ENCODE measurements around the gene HOXA5. TPM values are rescaled to one million over a fixed set of nuclear protein-coding genes. Genes with fewer than 3 reads are reported as not detected.

Gene HOXA5
- total RNA-seq, 1 experiment from 2014 or later, result 10.6 TPM

GRCh38 chr7:27119412-27119911, 24.0 kb downstream of the HOXA5 start:
- intact Hi-C loops (cut with micrococcal nuclease; ENCODE audit: unreplicated experiment), result no loop called here
- no peak for DNase-seq
- CTCF ChIA-PET, result interaction anchor here (0.5 to 1.7 kb wide), 3 partner anchors 14 to 256 kb away, joined by 3 to 12 read pairs (median 6); no protein-coding TSS in a partner anchor
- peaks cover 63% of the 10 kb centered on the region for H3K36me3 Mint-ChIP-seq (ENCODE audit: insufficient read depth, unreplicated experiment)
- no peak overlapping the region for H3K4me3 Mint-ChIP-seq (ENCODE audit: low read depth, unreplicated experiment)
- H3K9me3 Mint-ChIP-seq (ENCODE audit: low read depth, unreplicated experiment), result no peaks in the 10 kb centered on the region
- H3K4me1 Mint-ChIP-seq (ENCODE audit: low read depth, unreplicated experiment), result peaks cover 67% of the 10 kb centered on the region
- no TSS peak for BruUV-seq (replicated peaks)
- TF ChIP-seq CTCF (IDR thresholded peaks at IDR 0.05; ENCODE audit: unreplicated experiment), result no peak
- H3K27ac Mint-ChIP-seq (ENCODE audit: unreplicated experiment), result no peak overlapping the region
- no peaks in the 10 kb centered on the region for H3K27me3 Mint-ChIP-seq (ENCODE audit: unreplicated experiment)

DNA sequence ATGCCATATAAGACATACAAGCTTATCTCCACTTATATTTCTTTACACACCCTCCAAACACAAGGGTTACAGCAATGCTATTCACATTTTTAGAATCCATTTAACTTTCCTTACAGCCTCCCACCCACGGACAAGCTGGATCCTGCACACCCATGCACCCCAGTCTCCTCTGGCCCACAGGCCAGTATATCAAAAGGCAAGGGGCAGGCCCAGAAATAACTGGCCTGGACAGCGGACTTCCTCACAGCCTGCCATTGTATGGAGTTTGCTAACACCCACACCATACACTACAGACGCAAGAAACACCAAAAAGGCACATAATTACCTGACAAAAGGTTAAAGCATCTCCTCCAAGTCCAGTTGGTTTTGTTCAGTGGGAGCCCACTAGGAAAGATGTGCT, 24.9 kb downstream of the HOXA5 start:
- intact Hi-C loops (cut with micrococcal nuclease; ENCODE audit: unreplicated experiment), result no loop called here
- CTCF ChIA-PET, result interaction anchor here (0.6 to 2.0 kb wide), 2 partner anchors 20 to 151 kb away, joined by 8 to 9 read pairs; no protein-coding TSS in a partner anchor
- Mint-ChIP-seq H3K9me3 (ENCODE audit: low read depth, unreplicated experiment) (no peaks in the 10 kb centered on the region), H3K27ac (ENCODE audit: unreplicated experiment) (no peak overlapping the region), H3K36me3 (ENCODE audit: insufficient read depth, unreplicated experiment) (peaks cover 62% of the 10 kb centered on the region), H3K4me3 (ENCODE audit: low read depth, unreplicated experiment) (no peak overlapping the region), H3K27me3 (ENCODE audit: unreplicated experiment) (no peaks in the 10 kb centered on the region), H3K4me1 (ENCODE audit: low read depth, unreplicated experiment) (peaks cover 62% of the 10 kb centered on the region)
- TF ChIP-seq CTCF (IDR thresholded peaks at IDR 0.05; ENCODE audit: unreplicated experiment), result no peak
- no peak for DNase-seq
- BruUV-seq (replicated peaks), result no TSS peak

GRCh38 chr7:27117887-27118491, 25.5 kb downstream of the HOXA5 start:
- Mint-ChIP-seq H3K9me3 (ENCODE audit: low read depth, unreplicated experiment) (no peaks in the 10 kb centered on the region), H3K27ac (ENCODE audit: unreplicated experiment) (no peak overlapping the region), H3K36me3 (ENCODE audit: insufficient read depth, unreplicated experiment) (peaks cover 65% of the 10 kb centered on the region), H3K4me3 (ENCODE audit: low read depth, unreplicated experiment) (no peak overlapping the region), H3K4me1 (ENCODE audit: low read depth, unreplicated experiment) (peaks cover 58% of the 10 kb centered on the region), H3K27me3 (ENCODE audit: unreplicated experiment) (no peaks in the 10 kb centered on the region)
- no peak for DNase-seq
- CTCF ChIA-PET, result interaction anchor here (0.6 to 2.0 kb wide), 2 partner anchors 19 to 151 kb away, joined by 8 to 9 read pairs; no protein-coding TSS in a partner anchor
- no peak for TF ChIP-seq CTCF (IDR thresholded peaks at IDR 0.05; ENCODE audit: unreplicated experiment)
- no TSS peak for BruUV-seq (replicated peaks)
- intact Hi-C loops (cut with micrococcal nuclease; ENCODE audit: unreplicated experiment), result no loop called here

DNA sequence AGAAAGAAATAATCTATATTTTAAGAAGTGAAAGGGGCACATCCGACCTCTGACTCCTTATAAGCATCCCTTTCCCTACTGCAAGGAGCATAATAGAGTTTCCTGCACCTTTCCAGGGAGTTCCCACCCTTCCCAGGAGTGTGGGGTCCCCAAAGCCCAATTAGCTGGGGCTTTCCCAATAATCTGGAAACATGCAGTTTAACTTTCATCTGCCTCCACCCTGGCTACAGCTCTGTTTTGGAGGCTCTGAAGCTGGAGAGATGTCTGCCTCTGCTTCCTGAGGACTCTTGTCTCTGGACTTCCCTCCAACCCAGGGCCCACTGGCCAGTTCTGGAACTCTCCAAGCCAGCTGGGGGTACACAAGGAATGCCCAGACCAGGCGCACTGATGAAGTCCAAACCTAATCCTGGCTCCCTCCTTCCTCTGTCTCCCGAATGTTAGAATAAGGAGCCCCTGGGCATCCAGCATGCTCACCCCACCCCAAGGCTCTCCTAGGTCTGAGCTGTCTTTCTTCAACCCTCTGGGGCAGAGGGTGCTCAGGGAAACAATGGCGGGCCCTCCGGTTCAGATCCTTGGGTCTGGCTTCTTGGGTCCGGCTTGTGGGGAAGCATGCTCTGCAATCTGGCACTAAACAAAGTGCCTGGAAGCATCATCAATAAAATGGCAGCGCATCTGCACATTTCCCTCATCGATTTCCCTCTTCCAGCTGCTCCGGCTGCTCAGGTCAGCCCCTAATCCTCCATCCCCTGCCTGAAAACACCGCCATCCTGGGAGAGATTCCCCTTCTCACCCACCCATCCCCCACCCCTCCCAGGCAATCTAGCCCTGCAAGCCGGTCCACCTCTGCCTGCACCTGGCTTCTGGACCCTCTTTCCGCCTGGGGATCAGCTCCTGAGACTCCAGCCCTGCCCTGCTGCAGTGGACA, 26.3 kb downstream of the HOXA5 start:
- H3K4me3 Mint-ChIP-seq (ENCODE audit: low read depth, unreplicated experiment), result no peak overlapping the region
- DNase-seq, result no peak
- no peak overlapping the region for H3K27ac Mint-ChIP-seq (ENCODE audit: unreplicated experiment)
- intact Hi-C loops (cut with micrococcal nuclease; ENCODE audit: unreplicated experiment), result no loop called here
- H3K9me3 Mint-ChIP-seq (ENCODE audit: low read depth, unreplicated experiment), result no peaks in the 10 kb centered on the region
- no peaks in the 10 kb centered on the region for H3K27me3 Mint-ChIP-seq (ENCODE audit: unreplicated experiment)
- CTCF ChIA-PET, result interaction anchor here (0.6 to 2.0 kb wide), 2 partner anchors 18 to 740 kb away, joined by 3 to 9 read pairs; no protein-coding TSS in a partner anchor
- no peak for TF ChIP-seq CTCF (IDR thresholded peaks at IDR 0.05; ENCODE audit: unreplicated experiment)
- H3K36me3 Mint-ChIP-seq (ENCODE audit: insufficient read depth, unreplicated experiment), result peaks cover 59% of the 10 kb centered on the region
- no TSS peak for BruUV-seq (replicated peaks)
- peaks cover 60% of the 10 kb centered on the region for H3K4me1 Mint-ChIP-seq (ENCODE audit: low read depth, unreplicated experiment)

All from Calu3 (cell line).